A549 (cell line): ENCODE data around the gene TBC1D8. TPM values are rescaled to one million over a fixed set of nuclear protein-coding genes. Genes with fewer than 3 reads are reported as not detected.

Experiments
- ATAC-seq, 2 experiments: fragments of 200-7000 bp in 1 of 2; fragments of >200 bp in 1 of 2; cut with Nextera tagmentation in 1 of 2; cut with Tn5 transposase in 1 of 2; 3 replicates each; pipeline versions ENCODE4 v1.8.0 to v1.9.1; 2018 to 2020; ENCODE audit warnings: mild to moderate bottlenecking in 1 of 2, moderate library complexity in 1 of 2
- CTCF ChIA-PET: fragments of 300-600 bp; sonication (Branson Sonifier 250); formaldehyde crosslinking; extraction: SDS; loops from one replicate; lab custom pipeline; 2021; ENCODE audit warnings: antibody characterized with exemption, inconsistent platforms; lab: Yijun Ruan, JAX
- POLR2A ChIA-PET: fragments of 350-600 bp; formaldehyde crosslinking; extraction: SDS; loops from one replicate; lab custom pipeline; 2021; ENCODE audit warnings: antibody characterized with exemption, inconsistent platforms; lab: Yijun Ruan, JAX
- DNase-seq, 2 experiments: peaks; one replicate each; pipeline versions ENCODE4 v3.0.0 to v3.0.0-alpha.2; 2011 to 2016; ENCODE audit warnings: low read depth in 1 of 2, low spot score in 1 of 2
- FAIRE-seq: peaks from 2 replicates; lab custom pipeline; 2011; peaks lifted over from hg19 to GRCh38; lab: Jason Lieb, UNC
- H3K27ac ChIP-seq, 2 experiments: fragments of >200 bp; sonication (Bioruptor Twin); formaldehyde crosslinking; 3 replicates each; pipeline ENCODE4 v1.5.1; 2016 to 2017
- H3K4me1 ChIP-seq: fragments of >200 bp; sonication (Bioruptor Twin); formaldehyde crosslinking; 3 replicates; pipeline ENCODE4 v1.6.1; 2016
- H3K4me2 ChIP-seq: fragments of >200 bp; sonication (Bioruptor Twin); formaldehyde crosslinking; 3 replicates; pipeline ENCODE4 v1.6.1; 2016
- H3K4me3 ChIP-seq: fragments of >200 bp; sonication (Bioruptor Twin); formaldehyde crosslinking; 3 replicates; pipeline ENCODE4 v1.5.1; 2016
- H3K9me3 ChIP-seq: fragments of >200 bp; sonication (Bioruptor Twin); formaldehyde crosslinking; 3 replicates; pipeline ENCODE4 v1.6.1; 2016
- BHLHE40 ChIP-seq: IDR thresholded peaks from 2 replicates; pipeline ENCODE4 v1.6.1; 2012; ENCODE audit warnings: low read depth, low read length, inconsistent platforms
- CBX8 ChIP-seq: fragments of 200-600 bp; sonication (generic); IDR thresholded peaks from 2 replicates; pipeline ENCODE4 v1.6.1; 2016
- CEBPB ChIP-seq, 2 experiments: fragments of >200 bp in 1 of 2; sonication (Bioruptor Twin) in 1 of 2; formaldehyde crosslinking in 1 of 2; IDR thresholded peaks; 2 replicates each; pipeline ENCODE4 v1.6.1; 2012 to 2016
- CHD2 ChIP-seq: fragments of 150-350 bp; IDR thresholded peaks from 2 replicates; pipeline ENCODE4 v1.6.1; 2014; ENCODE audit warnings: low read length; ENCODE audit not compliant: partially characterized antibody
- CHD4 ChIP-seq: fragments of 200-600 bp; sonication (generic); IDR thresholded peaks from 2 replicates; pipeline ENCODE4 v1.6.1; 2016; ENCODE audit warnings: antibody characterized with exemption, mild to moderate bottlenecking, borderline replicate concordance
- EHF ChIP-seq: fragments of 250-450 bp; sonication (Bioruptor Pico); IDR thresholded peaks from 2 replicates; pipeline ENCODE4 v1.5.0; 2020; ENCODE audit warnings: mild to moderate bottlenecking
- ESRRA ChIP-seq: fragments of 150-350 bp; IDR thresholded peaks from 2 replicates; pipeline ENCODE4 v1.6.1; 2014; ENCODE audit warnings: mild to moderate bottlenecking, low read length, borderline replicate concordance
- FOSL2 ChIP-seq, 2 experiments: fragments of 450-650 bp in 1 of 2; fragments of >200 bp in 1 of 2; sonication (Bioruptor Twin) in 1 of 2; formaldehyde crosslinking; IDR thresholded peaks; 2 replicates each; pipeline versions ENCODE4 v1.5.0 to v1.6.1; 2016 to 2020; ENCODE audit warnings: mild to moderate bottlenecking in 1 of 2, moderate library complexity in 1 of 2
- FOXS1 ChIP-seq: fragments of 250-450 bp; sonication (Bioruptor Pico); IDR thresholded peaks from 2 replicates; pipeline ENCODE4 v1.5.0; 2020; ENCODE audit warnings: mild to moderate bottlenecking, moderate library complexity
- HDAC2 ChIP-seq: fragments of 200-600 bp; sonication (generic); IDR thresholded peaks from 2 replicates; pipeline ENCODE4 v1.6.1; 2016
- HEYL ChIP-seq: fragments of 250-450 bp; sonication (Bioruptor Pico); IDR thresholded peaks from 2 replicates; pipeline ENCODE4 v1.8.0; 2021; ENCODE audit warnings: mild to moderate bottlenecking, moderate library complexity
- HOXA7 ChIP-seq: fragments of 250-450 bp; sonication (Bioruptor Pico); IDR thresholded peaks from 2 replicates; pipeline ENCODE4 v1.5.0; 2020; ENCODE audit warnings: mild to moderate bottlenecking, moderate library complexity
- MYC ChIP-seq: IDR thresholded peaks from 2 replicates; pipeline ENCODE4 v1.6.1; 2012; ENCODE audit warnings: mild to moderate bottlenecking, inconsistent platforms, low read length, improper control_type of control experiment, borderline replicate concordance
- NFE2L2 ChIP-seq: fragments of 150-350 bp; conservative IDR thresholded peaks from 2 replicates; pipeline ENCODE4 v1.6.1; 2014; ENCODE audit warnings: low read length
- RNF2 ChIP-seq: fragments of 200-600 bp; sonication (generic); IDR thresholded peaks from 2 replicates; pipeline ENCODE4 v1.6.1; 2016; ENCODE audit warnings: low read depth, mild to moderate bottlenecking, antibody characterized with exemption, moderate library complexity, borderline replicate concordance
- SREBF2 ChIP-seq: fragments of 450-650 bp; IDR thresholded peaks from 2 replicates; pipeline ENCODE4 v1.6.1; 2014; ENCODE audit warnings: mild to moderate bottlenecking, moderate library complexity
- TFCP2L1 ChIP-seq: fragments of 250-450 bp; sonication (Bioruptor Pico); IDR thresholded peaks from 2 replicates; pipeline ENCODE4 v1.5.0; 2021; ENCODE audit warnings: mild to moderate bottlenecking
- ZC3H11A ChIP-seq: fragments of 450-650 bp; IDR thresholded peaks from 2 replicates; pipeline ENCODE4 v1.6.1; 2014; ENCODE audit warnings: antibody characterized with exemption, mild to moderate bottlenecking
- WGBS: methylation state at CpG from one replicate; pipeline ENCODE4 v1.1.6; 2017; ENCODE audit errors: missing lambda C conversion rate; 5-methylcytosine and 5-hydroxymethylcytosine counted together
- polyA plus RNA-seq, 4 experiments: library from polyadenylated mRNA; depleted of rRNA in 3 of 4; stranded (reverse); fragments of >200 nt; fragmentation: RNase III in 1 of 4; extraction: RNeasy Plus Mini Kit Qiagen cat#74134 plus additional on column Dnase treatment in 1 of 4; gene quantifications; 2 replicates in 3 of 4; 3 replicates in 1 of 4; pipeline ENCODE4 v1.2.3, GENCODE V29; 2011 to 2017
- TF ChIP-seq, protein P1 (sequence below): fragments of >200 bp; sonication (Bioruptor Twin); formaldehyde crosslinking; IDR thresholded peaks from 3 replicates; pipeline ENCODE4 v1.6.1; 2016
- TF ChIP-seq, protein P2 (sequence below): fragments of 450-650 bp; IDR thresholded peaks from 2 replicates; pipeline ENCODE4 v1.6.1; 2014; ENCODE audit warnings: antibody characterized with exemption
- TF ChIP-seq, protein P3 (sequence below): fragments of >200 bp; sonication (Bioruptor Twin); formaldehyde crosslinking; IDR thresholded peaks from 2 replicates; pipeline ENCODE4 v1.6.1; 2016
- TF ChIP-seq, protein P4 (sequence below): fragments of 250-450 bp; sonication (Bioruptor Pico); IDR thresholded peaks from 2 replicates; pipeline ENCODE4 v1.5.0; 2020; ENCODE audit warnings: low read depth, mild to moderate bottlenecking, moderate library complexity
- TF ChIP-seq, protein P5 (sequence below): fragments of 150-350 bp; IDR thresholded peaks from 2 replicates; pipeline ENCODE4 v1.6.1; 2014; ENCODE audit warnings: low read depth, mild to moderate bottlenecking, low read length

TBC1D8 gene
- polyA plus RNA-seq, 2 of the 4 experiments (the other 2 are of a cell fraction) = 35.3 to 107 TPM

DNA sequence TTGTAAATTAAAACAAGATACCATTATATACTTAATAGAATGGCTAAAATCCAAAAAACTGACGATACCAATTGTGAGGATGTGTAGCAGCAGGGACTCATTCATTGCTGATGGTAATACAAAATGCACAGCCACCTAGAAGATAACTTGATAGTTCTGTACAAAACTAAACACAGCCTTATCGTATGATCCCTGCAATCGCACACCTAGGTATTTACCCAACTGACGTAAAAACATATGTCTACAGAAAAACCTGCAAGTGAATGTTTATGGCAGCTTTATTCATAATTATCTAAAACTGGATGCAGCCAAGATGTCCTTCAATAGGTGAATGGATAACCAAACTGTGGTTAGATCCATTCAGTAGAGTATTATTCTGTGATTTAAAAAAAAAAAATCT is 45.5 kb downstream of the TBC1D8 start:
- WGBS = 74% methylated on average over 4 of the region's 4 CpGs
- Histone ChIP-seq H3K4me1 (peaks cover 67% of the 10 kb centered on the region), H3K27ac (peak overlapping the region; percentile 55 to 89; a peak in 5 of 6 replicates), H3K4me3 (no peak overlapping the region), H3K9me3 (peaks cover 23% of the 10 kb centered on the region), H3K4me2 (peak overlapping the region; percentile 54)
- ChIA-PET CTCF (interaction anchor here (0.9 kb wide), 1 partner anchor 19 kb away, joined by 4 read pairs; no protein-coding TSS in a partner anchor), POLR2A (no interaction called here)
- no peak for DNase-seq
- TF ChIP-seq ESRRA (no peak), ZC3H11A (no peak), RNF2 (no peak), SREBF2 (no peak), EHF (CRISPR knock-in tag) (no peak)
- no peak for ATAC-seq
- FAIRE-seq = no peak

DNA sequence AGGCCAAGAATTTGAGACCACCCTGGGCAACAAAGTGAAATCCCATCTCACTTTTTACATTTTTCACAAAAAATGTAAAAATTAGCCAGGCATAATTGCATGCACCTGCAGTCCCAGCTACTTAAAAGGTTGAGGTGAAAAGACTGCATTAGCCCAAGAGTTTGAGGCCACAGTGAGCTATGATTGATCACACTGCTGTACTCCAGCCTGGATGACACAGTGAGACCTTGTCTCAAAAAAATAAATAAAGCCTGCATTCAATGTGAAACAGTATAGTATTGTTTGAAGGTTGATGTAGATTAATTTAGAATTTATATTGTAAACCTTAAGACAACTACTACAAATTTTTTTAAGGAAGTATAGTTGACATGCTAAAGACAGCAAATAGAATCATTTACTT is 53.5 kb downstream of the TBC1D8 start:
- Histone ChIP-seq H3K27ac (no peak overlapping the region; a peak in 1 of 6 replicates), H3K4me2 (no peak overlapping the region), H3K4me3 (no peak overlapping the region), H3K4me1 (peaks cover 26% of the 10 kb centered on the region), H3K9me3 (peaks cover 39% of the 10 kb centered on the region)
- FAIRE-seq = no peak
- no peak for ATAC-seq
- ChIA-PET POLR2A (no interaction called here), CTCF (no interaction called here)
- no peak for DNase-seq
- TF ChIP-seq FOXS1 = no peak
- TF ChIP-seq CBX8 = no peak
- TF ChIP-seq, protein P1, sequence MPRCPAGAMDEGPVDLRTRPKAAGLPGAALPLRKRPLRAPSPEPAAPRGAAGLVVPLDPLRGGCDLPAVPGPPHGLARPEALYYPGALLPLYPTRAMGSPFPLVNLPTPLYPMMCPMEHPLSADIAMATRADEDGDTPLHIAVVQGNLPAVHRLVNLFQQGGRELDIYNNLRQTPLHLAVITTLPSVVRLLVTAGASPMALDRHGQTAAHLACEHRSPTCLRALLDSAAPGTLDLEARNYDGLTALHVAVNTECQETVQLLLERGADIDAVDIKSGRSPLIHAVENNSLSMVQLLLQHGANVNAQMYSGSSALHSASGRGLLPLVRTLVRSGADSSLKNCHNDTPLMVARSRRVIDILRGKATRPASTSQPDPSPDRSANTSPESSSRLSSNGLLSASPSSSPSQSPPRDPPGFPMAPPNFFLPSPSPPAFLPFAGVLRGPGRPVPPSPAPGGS = no peak
- TF ChIP-seq, protein P2, sequence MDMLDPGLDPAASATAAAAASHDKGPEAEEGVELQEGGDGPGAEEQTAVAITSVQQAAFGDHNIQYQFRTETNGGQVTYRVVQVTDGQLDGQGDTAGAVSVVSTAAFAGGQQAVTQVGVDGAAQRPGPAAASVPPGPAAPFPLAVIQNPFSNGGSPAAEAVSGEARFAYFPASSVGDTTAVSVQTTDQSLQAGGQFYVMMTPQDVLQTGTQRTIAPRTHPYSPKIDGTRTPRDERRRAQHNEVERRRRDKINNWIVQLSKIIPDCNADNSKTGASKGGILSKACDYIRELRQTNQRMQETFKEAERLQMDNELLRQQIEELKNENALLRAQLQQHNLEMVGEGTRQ = no peak
- TF ChIP-seq, protein P3, sequence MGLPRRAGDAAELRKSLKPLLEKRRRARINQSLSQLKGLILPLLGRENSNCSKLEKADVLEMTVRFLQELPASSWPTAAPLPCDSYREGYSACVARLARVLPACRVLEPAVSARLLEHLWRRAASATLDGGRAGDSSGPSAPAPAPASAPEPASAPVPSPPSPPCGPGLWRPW = no peak
- no peak for TF ChIP-seq EHF (CRISPR knock-in tag)
- no peak for TF ChIP-seq NFE2L2
- TF ChIP-seq, protein P4, sequence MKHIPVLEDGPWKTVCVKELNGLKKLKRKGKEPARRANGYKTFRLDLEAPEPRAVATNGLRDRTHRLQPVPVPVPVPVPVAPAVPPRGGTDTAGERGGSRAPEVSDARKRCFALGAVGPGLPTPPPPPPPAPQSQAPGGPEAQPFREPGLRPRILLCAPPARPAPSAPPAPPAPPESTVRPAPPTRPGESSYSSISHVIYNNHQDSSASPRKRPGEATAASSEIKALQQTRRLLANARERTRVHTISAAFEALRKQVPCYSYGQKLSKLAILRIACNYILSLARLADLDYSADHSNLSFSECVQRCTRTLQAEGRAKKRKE (CRISPR knock-in tag) = no peak
- no peak for TF ChIP-seq CHD2
- no peak for TF ChIP-seq TFCP2L1
- TF ChIP-seq CEBPB (IDR thresholded peaks at IDR 0.05) = no peak
- TF ChIP-seq HDAC2 = no peak
- no peak for TF ChIP-seq HOXA7 (CRISPR knock-in tag)
- no peak for TF ChIP-seq HEYL (CRISPR knock-in tag)
- TF ChIP-seq, protein P5, sequence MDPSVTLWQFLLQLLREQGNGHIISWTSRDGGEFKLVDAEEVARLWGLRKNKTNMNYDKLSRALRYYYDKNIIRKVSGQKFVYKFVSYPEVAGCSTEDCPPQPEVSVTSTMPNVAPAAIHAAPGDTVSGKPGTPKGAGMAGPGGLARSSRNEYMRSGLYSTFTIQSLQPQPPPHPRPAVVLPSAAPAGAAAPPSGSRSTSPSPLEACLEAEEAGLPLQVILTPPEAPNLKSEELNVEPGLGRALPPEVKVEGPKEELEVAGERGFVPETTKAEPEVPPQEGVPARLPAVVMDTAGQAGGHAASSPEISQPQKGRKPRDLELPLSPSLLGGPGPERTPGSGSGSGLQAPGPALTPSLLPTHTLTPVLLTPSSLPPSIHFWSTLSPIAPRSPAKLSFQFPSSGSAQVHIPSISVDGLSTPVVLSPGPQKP = no peak
- TF ChIP-seq FOSL2 (IDR thresholded peaks at IDR 0.05) = no peak
- TF ChIP-seq FOSL2 (CRISPR knock-in tag; IDR thresholded peaks at IDR 0.05) = no peak
- TF ChIP-seq BHLHE40 = no peak
- no peak for TF ChIP-seq CHD4
- no peak for TF ChIP-seq MYC
- TF ChIP-seq ESRRA = no peak
